SU-DHL-6 (cell line): ENCODE measurements around the gene OSCAR.

ENCODE experiments used
- H2AFZ ChIP-seq: fragments of 200-600 bp; sonication (generic); 2 replicates; pipeline ENCODE4 v1.6.1; 2014; ENCODE audit warnings: low read depth, mild to moderate bottlenecking, moderate library complexity, mixed read lengths, antibody characterized with exemption, low read length; ENCODE audit not compliant: severe bottlenecking
- H3F3A ChIP-seq: fragments of 200-600 bp; shearing (Covaris generic); 2 replicates; pipeline ENCODE4 v1.6.0; 2016; ENCODE audit warnings: antibody characterized with exemption, mild to moderate bottlenecking; ENCODE audit not compliant: insufficient read depth
- H3K27ac ChIP-seq: fragments of 200-600 bp; sonication (generic); 2 replicates; pipeline ENCODE4 v1.5.1; 2016; ENCODE audit warnings: low read depth, mild to moderate bottlenecking, low read length, moderate library complexity, mixed read lengths
- H3K27me3 ChIP-seq: fragments of 200-600 bp; sonication (generic), shearing (Covaris generic); 2 replicates; pipeline ENCODE4 v1.6.0; 2014; ENCODE audit warnings: mild to moderate bottlenecking, low read length
- H3K36me3 ChIP-seq: fragments of 200-600 bp; sonication (generic); 2 replicates; pipeline ENCODE4 v1.6.1; 2014; ENCODE audit warnings: mild to moderate bottlenecking, low read length, mixed read lengths
- H3K4me2 ChIP-seq: fragments of 300-600, 200-600 bp; shearing (Covaris generic), sonication (generic); 2 replicates; pipeline ENCODE4 v1.6.0; 2014; ENCODE audit warnings: low read length, low read depth, mild to moderate bottlenecking; ENCODE audit not compliant: poor library complexity, severe bottlenecking
- H3K4me3 ChIP-seq: fragments of 200-600 bp; sonication (generic); 2 replicates; pipeline ENCODE4 v1.5.1; 2014; ENCODE audit warnings: antibody characterized with exemption, low read length, mild to moderate bottlenecking, mixed read lengths; ENCODE audit not compliant: insufficient read depth, poor library complexity, severe bottlenecking
- H3K79me2 ChIP-seq: fragments of 200-600 bp; sonication (generic); 2 replicates; pipeline ENCODE4 v1.6.1; 2014; ENCODE audit warnings: mild to moderate bottlenecking, low read length, moderate library complexity; ENCODE audit not compliant: insufficient read depth
- H3K9ac ChIP-seq: fragments of 200-600 bp; sonication (generic); 2 replicates; pipeline ENCODE4 v1.7.0; 2014; ENCODE audit warnings: mild to moderate bottlenecking, low read length
- H3K9me2 ChIP-seq: fragments of 200-600 bp; sonication (generic); replicated peaks from 2 replicates; pipeline ENCODE4 v1.6.1; 2014; ENCODE audit warnings: low read length; ENCODE audit not compliant: insufficient read depth
- H3K9me3 ChIP-seq: fragments of 200-600 bp; sonication (generic); 2 replicates; pipeline ENCODE4 v1.6.1; 2014; ENCODE audit warnings: low read length, mixed read lengths; ENCODE audit not compliant: insufficient read depth
- H4K20me1 ChIP-seq: fragments of 200-600 bp; sonication (generic); 2 replicates; pipeline ENCODE4 v1.6.1; 2014; ENCODE audit warnings: low read depth, mild to moderate bottlenecking, antibody characterized with exemption, low read length, moderate library complexity, mixed read lengths
- CTCF ChIP-seq: fragments of 200-600 bp; sonication (generic); IDR thresholded peaks from one replicate; pipeline ENCODE4 v1.5.1; 2017; ENCODE audit warnings: antibody characterized with exemption, mild to moderate bottlenecking, low read length, moderate library complexity; ENCODE audit not compliant: insufficient read depth, poor library complexity, severe bottlenecking
- EZH2phosphoT487 ChIP-seq: fragments of 200-600 bp; sonication (generic), shearing (Covaris generic); conservative IDR thresholded peaks from 2 replicates; pipeline ENCODE4 v1.6.1; 2018; ENCODE audit warnings: mild to moderate bottlenecking, antibody characterized with exemption, low read length, moderate library complexity, mixed read lengths

Gene OSCAR

GRCh38 chr19:54081032-54081431, 19.6 kb downstream of the OSCAR start, which contains the start of gene TARM1:
Gene TARM1, minus strand, starts transcription at chr19:54081365. Its CDS starts 25 bp downstream, at chr19:54081340.
- Histone ChIP-seq H3K9me2 (no peaks in the 10 kb centered on the region), H3K79me2 (no peaks in the 10 kb centered on the region), H3K9me3 (peaks cover 16% of the 10 kb centered on the region), H3K4me2 (no peak within 1 kb of the TSS), H4K20me1 (no peaks in the 10 kb centered on the region), H2AFZ (no peak within 1 kb of the TSS), H3K4me3 (no peak within 1 kb of the TSS), H3F3A (no peaks in the 10 kb centered on the region), H3K36me3 (no peaks in the 10 kb centered on the region), H3K9ac (no peak within 1 kb of the TSS), H3K27ac (no peak within 1 kb of the TSS), H3K27me3 (no peaks in the 10 kb centered on the region)
- no peak for TF ChIP-seq EZH2phosphoT487
- TF ChIP-seq CTCF = no peak

- H3K4me3 ChIP-seq = no peak overlapping the region
- no peaks in the 10 kb centered on the region for H3K27me3 ChIP-seq
- no peaks in the 10 kb centered on the region for H3K36me3 ChIP-seq
- H3K79me2 ChIP-seq = no peaks in the 10 kb centered on the region
- no peak overlapping the region for H3K27ac ChIP-seq
- H2AFZ ChIP-seq = no peak overlapping the region
- H3K9ac ChIP-seq = no peak overlapping the region
- no peak for TF ChIP-seq CTCF
- H3K4me2 ChIP-seq = no peak overlapping the region
- no peaks in the 10 kb centered on the region for H3F3A ChIP-seq
- no peaks in the 10 kb centered on the region for H3K9me2 ChIP-seq
- peaks cover 7% of the 10 kb centered on the region; the same call in 1 of the 2 replicates for H3K9me3 ChIP-seq
- H4K20me1 ChIP-seq = no peaks in the 10 kb centered on the region
These were observed 23.3 kb downstream of the OSCAR start for GRCh38 chr19:54077334-54077733.

GRCh38 chr19:54074851-54075250, 25.8 kb downstream of the OSCAR start:
- no peak overlapping the region for H2AFZ ChIP-seq
- H3K27me3 ChIP-seq = no peaks in the 10 kb centered on the region
- no peaks in the 10 kb centered on the region for H3K9me2 ChIP-seq
- H3F3A ChIP-seq = no peaks in the 10 kb centered on the region
- no peaks in the 10 kb centered on the region for H3K9me3 ChIP-seq
- TF ChIP-seq CTCF (no peak), EZH2phosphoT487 (no peak)
- H3K4me3 ChIP-seq = no peak overlapping the region
- H3K9ac ChIP-seq = no peak overlapping the region
- no peak overlapping the region for H3K27ac ChIP-seq
- no peaks in the 10 kb centered on the region for H3K79me2 ChIP-seq
- no peaks in the 10 kb centered on the region for H3K36me3 ChIP-seq
- H3K4me2 ChIP-seq = no peak overlapping the region
- no peaks in the 10 kb centered on the region for H4K20me1 ChIP-seq

- H3F3A ChIP-seq = no peaks in the 10 kb centered on the region
- no peak for TF ChIP-seq CTCF
- TF ChIP-seq EZH2phosphoT487 = no peak
- H3K4me3 ChIP-seq = no peak overlapping the region
- H4K20me1 ChIP-seq = no peaks in the 10 kb centered on the region
- H3K36me3 ChIP-seq = no peaks in the 10 kb centered on the region
- H3K79me2 ChIP-seq = no peaks in the 10 kb centered on the region
- no peak overlapping the region for H2AFZ ChIP-seq
- H3K27ac ChIP-seq = no peak overlapping the region
- no peaks in the 10 kb centered on the region for H3K9me2 ChIP-seq
- no peaks in the 10 kb centered on the region for H3K9me3 ChIP-seq
- H3K9ac ChIP-seq = no peak overlapping the region
- H3K4me2 ChIP-seq = no peak overlapping the region
- H3K27me3 ChIP-seq = no peaks in the 10 kb centered on the region
These were observed 26.8 kb downstream of the OSCAR start for GRCh38 chr19:54073829-54074228.
